NCI-H2196 (cell line): ENCODE data around the gene TERF2IP.

Source experiments
- DNase-seq: peaks from one replicate; lab custom pipeline; 2025; ENCODE audit not compliant: unreplicated experiment; lab: John Stamatoyannopoulos, UW

TERF2IP gene

DNA sequence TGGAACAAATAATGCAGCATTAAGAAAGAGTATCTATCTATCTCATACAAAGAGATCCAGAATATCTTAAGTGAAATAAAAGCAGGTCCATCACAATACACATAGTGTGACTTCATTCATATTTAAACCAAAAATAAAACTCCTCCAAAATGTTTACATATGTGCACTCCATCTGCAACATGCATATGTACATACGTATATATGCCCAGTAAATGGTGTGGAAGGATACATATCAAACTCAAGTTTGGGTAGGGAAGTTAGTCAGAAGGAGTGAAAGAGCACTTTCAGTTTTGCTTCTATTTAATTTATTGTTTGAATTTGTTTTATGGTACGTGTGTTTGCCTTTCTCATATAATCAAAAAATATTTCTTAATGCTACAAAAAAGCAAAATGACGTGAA, 12.5 kb upstream of the TERF2IP start:
- no peak for DNase-seq

DNA sequence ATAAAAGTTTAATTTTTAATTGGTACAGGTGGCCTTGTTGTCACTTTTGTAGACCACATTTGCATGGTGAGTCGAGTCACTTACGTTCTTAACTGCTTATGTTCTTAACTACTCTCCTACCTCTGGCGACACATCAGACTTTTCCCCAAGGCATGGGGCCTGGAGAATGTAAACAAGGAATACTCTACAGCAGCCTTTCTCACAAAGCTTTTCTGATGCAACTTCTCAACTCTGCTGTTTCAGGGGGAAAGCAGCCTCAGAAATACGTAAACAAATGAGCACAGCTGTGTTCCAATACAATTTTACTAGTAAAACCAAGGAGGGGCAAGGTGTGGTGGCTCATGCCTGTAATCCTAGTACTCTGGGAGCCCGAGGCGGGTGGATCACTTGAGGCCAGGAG, 7.0 kb upstream of the TERF2IP start:
- no peak for DNase-seq

GRCh38 chr16:75644240-75645012, 3.1 kb upstream of the TERF2IP start:
- no peak for DNase-seq

DNA sequence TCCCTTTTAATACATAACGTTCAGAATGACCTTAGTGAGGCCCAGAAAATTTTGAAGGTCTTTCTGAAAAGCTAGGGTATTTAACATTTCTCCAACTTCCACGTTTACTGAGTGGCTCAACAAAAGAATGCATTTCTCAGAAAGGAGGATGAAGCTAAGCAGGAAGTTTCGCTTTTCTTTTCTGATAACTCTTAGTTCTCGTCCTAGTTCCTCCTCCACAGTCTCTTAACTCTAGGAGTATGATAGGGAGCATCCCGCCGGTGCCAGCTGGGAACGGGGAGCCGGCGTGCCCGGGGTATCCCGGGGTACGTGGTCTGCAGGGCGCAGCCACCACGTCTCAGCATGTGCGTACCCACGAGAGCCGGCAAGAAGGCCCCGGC, 471 bp upstream of the TERF2IP start:
- DNase-seq, result no peak

DNA sequence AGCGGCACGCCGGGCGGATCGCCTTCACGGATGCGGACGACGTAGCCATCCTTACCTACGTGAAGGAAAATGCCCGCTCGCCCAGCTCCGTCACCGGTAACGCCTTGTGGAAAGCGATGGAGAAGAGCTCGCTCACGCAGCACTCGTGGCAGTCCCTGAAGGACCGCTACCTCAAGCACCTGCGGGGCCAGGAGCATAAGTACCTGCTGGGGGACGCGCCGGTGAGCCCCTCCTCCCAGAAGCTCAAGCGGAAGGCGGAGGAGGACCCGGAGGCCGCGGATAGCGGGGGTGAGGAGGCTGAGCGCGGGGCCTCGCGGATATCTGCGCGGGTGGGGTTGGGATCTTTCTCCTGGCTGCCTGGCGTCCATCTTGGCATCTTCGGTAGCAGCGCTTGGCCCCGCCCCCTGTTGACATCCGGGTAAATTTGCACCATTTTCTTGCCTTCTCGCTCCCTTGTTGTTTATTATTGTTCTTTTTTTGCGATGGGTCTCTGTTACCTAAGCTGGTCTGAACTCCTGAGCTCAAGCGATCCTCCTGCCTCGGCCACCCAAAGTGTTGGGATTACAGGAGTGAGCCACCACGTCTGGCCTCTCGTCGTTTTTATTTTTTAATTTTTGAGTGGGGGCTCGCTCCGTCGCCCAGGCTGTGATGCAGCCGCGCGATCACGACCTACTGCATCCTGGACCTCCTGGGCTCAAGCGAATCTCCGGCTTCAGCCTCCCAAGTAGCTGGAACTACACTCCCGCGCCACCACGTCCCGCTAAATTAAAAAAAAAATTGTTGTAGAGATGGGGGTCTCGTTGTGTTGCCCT, 898 bp downstream of the TERF2IP start:
- peak; percentile 58 for DNase-seq

DNA sequence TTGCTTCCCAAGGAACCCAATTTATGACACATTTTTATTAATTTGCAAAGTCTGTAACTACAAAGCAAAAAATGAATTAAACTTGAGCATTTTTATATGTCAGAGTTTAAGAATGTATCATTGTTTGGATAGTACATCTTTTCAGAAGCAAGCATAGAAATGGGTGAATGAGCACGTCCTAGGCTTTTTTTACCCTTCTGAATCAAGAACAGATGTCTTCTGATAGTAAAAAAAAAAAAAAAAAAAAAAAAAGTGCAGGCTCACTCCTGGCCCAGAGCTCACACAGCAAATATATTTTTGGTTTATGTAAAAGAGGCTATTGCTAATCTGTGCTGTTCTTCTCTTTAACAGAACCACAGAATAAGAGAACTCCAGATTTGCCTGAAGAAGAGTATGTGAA, 6.3 kb downstream of the TERF2IP start:
- DNase-seq, result no peak

DNA sequence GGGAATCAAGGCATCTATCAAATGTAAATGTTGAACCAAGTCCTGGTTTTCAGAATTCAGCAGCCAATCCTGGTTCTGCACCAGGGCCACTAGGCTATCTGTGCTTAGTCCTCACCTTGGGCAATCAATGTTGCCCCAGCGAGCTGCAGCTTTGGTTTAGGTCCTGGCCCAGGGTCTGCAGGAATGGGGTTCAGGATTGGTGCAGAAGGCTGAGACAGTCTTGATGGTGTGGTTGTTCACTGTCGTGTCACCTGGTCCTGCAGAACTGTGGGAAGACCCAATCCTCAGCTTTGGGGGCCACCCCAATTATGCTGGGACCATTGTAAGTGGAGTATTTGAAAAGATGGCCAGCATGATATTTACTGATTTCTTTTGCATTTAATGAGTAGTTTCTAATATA, 10.6 kb downstream of the TERF2IP start:
- DNase-seq, result no peak

DNA sequence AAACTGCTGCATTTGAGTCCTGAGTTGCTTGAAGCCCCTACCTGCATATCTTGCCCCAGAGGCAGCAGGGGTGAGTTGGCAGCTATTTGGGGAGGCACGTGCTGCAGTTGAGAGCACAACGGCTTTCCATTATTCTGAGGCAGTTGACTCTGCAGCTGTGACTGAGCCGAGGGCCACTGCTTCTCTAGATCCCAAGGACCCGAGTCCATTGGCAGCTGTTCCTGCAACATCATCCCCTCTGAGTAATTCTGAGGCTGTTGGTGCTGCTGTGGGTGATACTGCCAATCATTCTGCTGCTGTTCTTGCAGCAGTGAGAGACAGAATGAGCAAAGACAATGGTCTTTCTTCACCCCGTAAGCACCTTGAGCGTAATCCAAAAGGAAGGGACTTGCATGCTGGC, 12.7 kb downstream of the TERF2IP start:
- no peak for DNase-seq

- DNase-seq, result no peak
These were observed 13.2 kb downstream of the TERF2IP start for GRCh38 chr16:75660726-75661302.

DNA sequence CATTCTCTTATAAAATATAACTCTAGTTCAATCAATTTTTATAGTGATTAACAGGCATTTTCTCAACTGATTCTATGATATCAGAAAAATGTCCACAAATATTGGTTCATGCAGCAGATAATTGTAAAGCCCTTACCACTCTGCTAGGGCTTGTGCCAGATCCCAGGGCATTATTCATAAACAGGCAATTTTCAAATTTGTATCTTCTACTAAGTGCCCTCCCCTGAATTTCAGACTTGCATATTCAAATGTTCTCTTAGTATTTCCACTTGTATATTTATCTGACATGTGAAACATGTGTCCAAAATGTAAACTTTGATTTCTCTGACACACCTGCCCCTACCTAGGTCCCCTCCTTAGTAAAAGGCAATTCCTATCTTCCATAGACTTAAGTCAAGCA, 19.9 kb downstream of the TERF2IP start:
- DNase-seq, result no peak

GRCh38 chr16:75676909-75677308, 29.3 kb downstream of the TERF2IP start, which contains the start of gene CPHXL2:
TSS of gene CPHXL2 (minus strand) at chr16:75677009. CDS start at chr16:75676999, 10 bp downstream.
- DNase-seq, result no peak

- no peak for DNase-seq
These were observed 31.8 kb downstream of the TERF2IP start for GRCh38 chr16:75679366-75679765.

DNA sequence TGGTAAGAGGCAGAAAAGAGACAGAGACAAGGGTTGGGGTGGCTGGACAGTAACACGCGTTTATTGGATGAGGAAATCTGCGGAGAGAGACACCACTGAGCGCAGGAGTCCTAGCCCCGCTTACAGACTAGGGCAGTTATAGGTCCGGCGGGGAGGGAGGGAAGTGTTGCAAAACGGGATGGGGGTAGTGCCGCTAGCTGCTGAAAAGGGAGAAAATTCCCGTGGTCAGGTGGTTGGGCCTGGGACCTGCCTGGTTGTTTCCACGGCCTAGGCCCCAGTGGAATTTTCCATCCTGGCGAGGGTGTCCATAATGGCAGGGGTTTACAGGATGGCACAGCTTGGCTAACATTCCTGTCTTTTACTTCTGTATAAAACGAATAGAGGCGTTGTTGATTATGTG, 34.7 kb downstream of the TERF2IP start:
- DNase-seq, result no peak

- no peak for DNase-seq
These were observed 39.8 kb downstream of the TERF2IP start for GRCh38 chr16:75687361-75687760.

- no peak for DNase-seq
These were observed 48.1 kb downstream of the TERF2IP start for GRCh38 chr16:75695708-75696107.

- no peak for DNase-seq
These were observed 50.0 kb downstream of the TERF2IP start for GRCh38 chr16:75697571-75697970.

- DNase-seq, result no peak
These were observed 53.8 kb downstream of the TERF2IP start, which contains the start of gene DUXB for GRCh38 chr16:75701361-75701760. TSS of gene DUXB (minus strand) at chr16:75701461. CDS start at chr16:75701418, 43 bp downstream.

DNA sequence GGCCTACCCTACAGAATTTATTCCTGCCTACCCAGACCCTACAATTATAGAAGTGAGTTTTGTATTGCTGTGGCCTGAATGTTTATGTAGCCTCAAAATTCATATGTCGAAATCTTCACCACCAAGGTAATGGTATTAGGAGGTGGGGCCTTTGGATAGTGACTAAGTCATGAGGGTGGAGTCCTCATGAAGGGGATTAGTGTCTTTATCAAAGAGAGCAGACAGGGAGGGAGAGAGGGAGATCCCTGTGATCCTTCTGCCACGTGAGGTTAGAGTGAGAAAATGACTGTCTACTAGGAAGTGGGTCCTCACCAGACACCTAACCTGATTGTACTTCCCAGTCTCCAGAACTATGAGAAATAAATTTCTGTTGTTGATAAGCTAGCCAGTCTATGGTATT, 54.7 kb downstream of the TERF2IP start:
- no peak for DNase-seq

DNA sequence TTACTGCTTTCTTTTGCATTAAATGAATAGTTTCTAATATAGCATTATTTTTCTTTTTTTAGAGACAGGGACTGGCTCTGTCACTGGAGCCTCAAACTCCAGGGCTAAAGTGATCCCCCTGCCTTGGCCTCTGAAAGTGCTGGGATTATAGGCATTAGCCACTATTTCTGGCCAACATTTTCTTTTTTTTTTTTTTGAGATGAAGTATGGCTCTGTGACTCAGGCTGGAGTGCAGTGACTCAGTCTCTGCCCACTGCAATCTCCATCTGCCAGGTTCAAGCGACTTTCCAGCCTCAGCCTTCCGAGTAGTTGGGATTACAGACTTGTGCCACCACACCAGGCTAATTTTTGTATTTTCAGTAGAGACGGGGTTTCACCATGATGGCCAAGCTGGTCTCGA, 55.7 kb downstream of the TERF2IP start:
- no peak for DNase-seq
